K562 (cell line): Measurements from ENCODE around the gene DNAJC2. TPM values are rescaled to one million over a fixed set of nuclear protein-coding genes. Genes with fewer than 3 reads are reported as not detected.

Experiments used
- ATAC-seq: fragments of 200-7000 bp; cut with Tn5 transposase; 3 replicates; pipeline ENCODE4 v1.9.1; 2020; ENCODE audit warnings: moderate library complexity
- BruUV-seq: library from RNA; stranded (reverse); fragments of 400-500 nt; replicated peaks from 2 replicates; lab custom pipeline; 2021; lab: Mats Ljungman, UMichigan
- CTCF ChIA-PET: fragments of 300-600 bp; formaldehyde crosslinking; extraction: SDS; loops from one replicate; lab custom pipeline; 2021; ENCODE audit warnings: low intra/inter-chr PET ratio; lab: Yijun Ruan, JAX
- POLR2A ChIA-PET: fragments of 300-600, 350-650 bp; sonication (Branson Sonifier 250); formaldehyde crosslinking; extraction: SDS; loops from one replicate; lab custom pipeline; 2021; ENCODE audit warnings: antibody characterized with exemption, inconsistent platforms; lab: Yijun Ruan, JAX
- DNase-seq, 4 experiments: peaks; one replicate each; pipeline versions ENCODE4 v3.0.0 to v3.0.0-alpha.2; 2011 to 2018; ENCODE audit warnings: low spot score in 3 of 4, mixed read lengths in 3 of 4; ENCODE audit errors: extremely low read depth in 1 of 4
- FAIRE-seq: peaks from 2 replicates; lab custom pipeline; 2011; peaks lifted over from hg19 to GRCh38; lab: Jason Lieb, UNC
- H2AFZ ChIP-seq: 2 replicates; pipeline ENCODE4 v1.6.0; 2011; ENCODE audit warnings: low read depth, low read length, control low read depth, inconsistent platforms
- H3K27ac ChIP-seq: fragments of 200-600 bp; 3 replicates; pipeline ENCODE4 v1.8.0; 2011; ENCODE audit warnings: low read depth, mild to moderate bottlenecking, control low read depth, inconsistent platforms, low read length, moderate library complexity, mixed read lengths; ENCODE audit errors: extremely low read depth
- H3K27me3 ChIP-seq, 2 experiments: fragments of 300-600 bp in 1 of 2; 2 replicates in 1 of 2; 3 replicates in 1 of 2; pipeline versions ENCODE4 v1.6.0 to v1.8.0; 2011; ENCODE audit warnings: inconsistent platforms in 2 of 2, low read length in 2 of 2, mild to moderate bottlenecking in 1 of 2, mixed read lengths in 1 of 2, moderate library complexity in 1 of 2; ENCODE audit not compliant: control insufficient read depth in 2 of 2, insufficient read depth in 2 of 2
- H3K36me3 ChIP-seq: fragments of 300-600 bp; 3 replicates; pipeline ENCODE4 v1.8.0; 2011; ENCODE audit warnings: mild to moderate bottlenecking, low read length, inconsistent platforms; ENCODE audit not compliant: control insufficient read depth, insufficient read depth
- H3K4me1 ChIP-seq, 2 experiments: fragments of 200-600 bp in 1 of 2; replicated peaks in 1 of 2; 2 replicates in 1 of 2; 3 replicates in 1 of 2; pipeline versions ENCODE4 v1.5.1 to v1.8.0; 2011; ENCODE audit warnings: inconsistent platforms in 2 of 2, low read length in 2 of 2, mild to moderate bottlenecking in 1 of 2, mixed read lengths in 1 of 2, moderate library complexity in 1 of 2; ENCODE audit not compliant: control insufficient read depth in 2 of 2, insufficient read depth in 2 of 2
- H3K4me2 ChIP-seq: 2 replicates; pipeline ENCODE4 v1.6.1; 2011; ENCODE audit warnings: low read length, control low read depth, inconsistent platforms, mixed read lengths; ENCODE audit not compliant: insufficient read depth
- H3K4me3 ChIP-seq: fragments of 200-600 bp; sonication (generic), shearing (Covaris generic); 2 replicates; pipeline ENCODE4 v1.5.1; 2016; ENCODE audit warnings: control low read depth, inconsistent platforms
- H3K79me2 ChIP-seq: fragments of 200-600 bp; 3 replicates; pipeline ENCODE4 v1.8.0; 2011; ENCODE audit warnings: low read length, inconsistent platforms; ENCODE audit not compliant: control insufficient read depth, insufficient read depth
- H3K9ac ChIP-seq, 2 experiments: 2 replicates each; pipeline versions ENCODE4 v1.6.0 to v1.6.1; 2011; ENCODE audit warnings: low read depth in 2 of 2, low read length in 2 of 2, control low read depth in 1 of 2, inconsistent platforms in 1 of 2, mild to moderate bottlenecking in 1 of 2, mixed read lengths in 1 of 2; ENCODE audit not compliant: insufficient read depth in 1 of 2
- H3K9me1 ChIP-seq: one replicate; pipeline ENCODE4 v1.6.0; 2011; ENCODE audit warnings: inconsistent platforms, mild to moderate bottlenecking, low read length, moderate library complexity; ENCODE audit not compliant: control insufficient read depth, insufficient read depth
- H3K9me3 ChIP-seq: replicated peaks from 2 replicates; pipeline ENCODE4 v1.5.1; 2011; ENCODE audit warnings: low read depth, low read length, inconsistent platforms; ENCODE audit not compliant: control insufficient read depth, insufficient read depth
- H4K20me1 ChIP-seq: replicated peaks from 2 replicates; pipeline ENCODE4 v1.6.1; 2011; ENCODE audit warnings: low read length, inconsistent platforms, mixed read lengths; ENCODE audit not compliant: control insufficient read depth, insufficient read depth
- BRCA1 ChIP-seq, 2 experiments: fragments of 450-650 bp in 1 of 2; sonication (generic) in 1 of 2; formaldehyde crosslinking in 1 of 2; IDR thresholded peaks; 2 replicates each; pipeline versions ENCODE4 v1.5.0 to v1.6.1; 2017 to 2020; ENCODE audit warnings: mild to moderate bottlenecking in 1 of 2, missing genetic modification reagents in 1 of 2
- FOXM1 ChIP-seq, 2 experiments: fragments of 450-650 bp in 1 of 2; sonication (generic) in 1 of 2; formaldehyde crosslinking in 1 of 2; IDR thresholded peaks; 2 replicates each; pipeline versions ENCODE4 v1.6.1 to v1.9.0; 2017 to 2022; ENCODE audit warnings: low read depth in 2 of 2, mild to moderate bottlenecking in 2 of 2, missing genetic modification reagents in 1 of 2, moderate library complexity in 1 of 2
- HOXB6 ChIP-seq: fragments of 250-450 bp; sonication (Bioruptor Pico); IDR thresholded peaks from 2 replicates; pipeline ENCODE4 v1.5.1; 2022; ENCODE audit warnings: mild to moderate bottlenecking, borderline replicate concordance
- SAFB ChIP-seq: fragments of 200-400 bp; formaldehyde crosslinking; IDR thresholded peaks from 2 replicates; pipeline ENCODE4 v1.6.1; 2017; ENCODE audit warnings: low read depth, low read length, borderline replicate concordance
- ZBTB17 ChIP-seq: fragments of 450-650 bp; formaldehyde crosslinking; IDR thresholded peaks from 2 replicates; pipeline ENCODE4 v1.4.0; 2020; ENCODE audit warnings: mild to moderate bottlenecking
- ZFP1 ChIP-seq: fragments of 450-650 bp; formaldehyde crosslinking; IDR thresholded peaks from 2 replicates; pipeline ENCODE4 v1.4.0; 2020; ENCODE audit warnings: mild to moderate bottlenecking, mixed read lengths
- ZNF277 ChIP-seq: fragments of 250-450 bp; sonication (Bioruptor Pico); IDR thresholded peaks from 2 replicates; pipeline ENCODE4 v1.8.0; 2022; ENCODE audit warnings: inconsistent platforms, mild to moderate bottlenecking, moderate library complexity, borderline replicate concordance
- WGBS: fragments of 100-300 bp; shearing (Covaris generic); methylation state at CpG from one replicate; pipeline ENCODE4 v1.1.6; 2016; ENCODE audit warnings: low coverage, mixed read lengths; ENCODE audit not compliant: insufficient coverage; ENCODE audit errors: missing lambda C conversion rate; 5-methylcytosine and 5-hydroxymethylcytosine counted together
- in situ Hi-C: fragments of 300-500 bp; cut with MboI; formaldehyde crosslinking; loops from 4 replicates; pipeline ENCODE4 v1.15.0; 2018; ENCODE audit warnings: inconsistent platforms, mixed read lengths
- intact Hi-C: fragments of 100-400 bp; cut with micrococcal nuclease; formaldehyde crosslinking; loops from 2 replicates; pipeline ENCODE4 v1.14.2; 2022
- polyA plus RNA-seq, 8 experiments: library from polyadenylated mRNA; depleted of rRNA in 4 of 8; stranded (reverse) in 5 of 8; unstranded in 3 of 8; fragments of >200 nt; fragmentation: Nextera tagmentation in 2 of 8; fragmentation: Illumina TruSeq in 1 of 8; extraction: Ambion mirVana in 2 of 8; extraction: Trizol in 1 of 8; gene quantifications; 2 replicates each; pipeline versions ENCODE4 v1.2.1 to v1.2.3, GENCODE V29; 2011 to 2014; ENCODE audit warnings: inconsistent platforms in 1 of 8, missing spikeins in 1 of 8
- total RNA-seq, 7 experiments: library from RNA; depleted of rRNA in 6 of 7; stranded (reverse); fragments of >200 nt in 6 of 7; fragmentation: Illumina TruSeq in 2 of 7; extraction: Trizol in 2 of 7; gene quantifications; 2 replicates each; pipeline versions ENCODE4 v1.2.1 to v1.2.3, GENCODE V29; 2011 to 2021; ENCODE audit warnings: low replicate concordance in 1 of 7
- TF ChIP-seq, protein P1 (sequence below), 2 experiments: fragments of 450-650 bp; IDR thresholded peaks; 2 replicates each; pipeline ENCODE4 v1.6.1; 2018; ENCODE audit warnings: mild to moderate bottlenecking in 2 of 2, low read depth in 1 of 2; ENCODE audit not compliant: partially characterized antibody in 2 of 2
- TF ChIP-seq, protein P2 (sequence below), 3 experiments: fragments of 200-800 bp in 1 of 3; fragments of 250-450 bp in 1 of 3; fragments of 450-650 bp in 1 of 3; sonication (Bioruptor Pico) in 1 of 3; sonication (Bioruptor generic) in 1 of 3; formaldehyde crosslinking in 1 of 3; IDR thresholded peaks; 2 replicates each; pipeline versions ENCODE4 v1.6.1 to v1.8.0; 2016 to 2022; ENCODE audit warnings: mild to moderate bottlenecking in 2 of 3, missing genetic modification characterization in 2 of 3, missing compliant biosample characterization in 1 of 3, moderate library complexity in 1 of 3

Gene DNAJC2
- total and polyA plus RNA-seq, 9 of the 15 experiments (the other 6 are each of a cell fraction or from before 2014, with no cell fraction given): 40.2 to 157 (median 92.1) TPM

DNA sequence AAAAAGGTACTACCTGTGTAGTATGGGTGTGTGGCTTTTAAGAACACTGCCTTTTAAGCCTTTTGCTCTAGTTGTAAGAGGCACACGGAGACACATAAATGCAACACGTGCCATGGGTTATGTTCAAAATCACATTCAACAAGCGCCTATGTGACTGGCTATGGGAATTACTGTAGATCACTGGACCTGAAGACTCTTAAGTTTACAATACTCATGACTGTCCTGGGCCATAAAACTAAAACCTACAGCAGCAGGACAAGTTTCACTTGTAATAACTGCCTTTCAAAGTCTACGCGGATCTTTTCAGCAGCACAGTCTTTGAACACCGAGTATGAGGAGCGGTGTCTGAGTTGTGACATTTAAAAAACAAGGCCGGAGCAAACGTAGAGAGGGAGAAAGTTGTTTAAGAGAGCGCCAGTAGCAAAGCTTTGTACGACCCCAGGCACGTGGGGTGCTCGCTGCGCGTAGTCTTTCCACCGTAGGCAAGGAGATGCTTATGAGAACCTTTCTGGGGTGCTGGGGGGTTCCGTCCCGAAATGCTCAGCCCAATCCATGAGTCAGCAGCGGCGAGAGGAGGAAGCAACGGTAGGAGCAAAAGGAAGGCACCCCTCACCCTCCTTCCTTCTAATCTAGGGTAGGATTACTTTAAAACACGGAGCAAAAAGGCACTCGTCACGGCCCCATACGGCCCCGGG is 662 bp downstream of the DNAJC2 start:
- DNase-seq (peak in 2 of 4 experiments; percentile 55 to 60), FAIRE-seq (no peak), ATAC-seq (peak; percentile 35)
- no peaks in the 10 kb centered on the region for H3K9me1 ChIP-seq
- no peaks in the 10 kb centered on the region for H3K27me3 ChIP-seq
- H3K4me3 ChIP-seq: peak overlapping the region; percentile 82
- WGBS: under 1% methylated on average over 26 of the region's 26 CpGs
- H3K4me1 ChIP-seq: peaks cover 3 to 9% of the 10 kb centered on the region in 2 experiments; a peak in 3 of 5 replicates
- intact Hi-C loops: loop anchor here (2.0 kb wide), 1 partner anchor 63 kb away; no protein-coding TSS in a partner anchor
- no peaks in the 10 kb centered on the region; the same call in 1 of the 2 replicates for H4K20me1 ChIP-seq
- peak overlapping the region; percentile 96 to 97 for H3K9ac ChIP-seq
- CTCF ChIA-PET: interaction anchor here (0.7 kb wide), 1 partner anchor 62 kb away, joined by 3 read pairs; no protein-coding TSS in a partner anchor
- TSS peak; percentile 52 for BruUV-seq
- POLR2A ChIA-PET: interaction anchor here (0.7 to 1.6 kb wide), 8 partner anchors 13 to 203 kb away, joined by 3 to 4 read pairs (median 3); no protein-coding TSS in a partner anchor
- H3K27ac ChIP-seq: peak overlapping the region; percentile 93
- H3K9me3 ChIP-seq: no peaks in the 10 kb centered on the region
- H3K36me3 ChIP-seq: peaks cover 35% of the 10 kb centered on the region
- H3K4me2 ChIP-seq: peak overlapping the region; percentile 92
- H2AFZ ChIP-seq: peak overlapping the region; percentile 93
- in situ Hi-C loops: no loop called here
- H3K79me2 ChIP-seq: peaks cover 85% of the 10 kb centered on the region
- no peak for TF ChIP-seq ZFP1 (CRISPR knock-in tag)
- TF ChIP-seq, protein P1, sequence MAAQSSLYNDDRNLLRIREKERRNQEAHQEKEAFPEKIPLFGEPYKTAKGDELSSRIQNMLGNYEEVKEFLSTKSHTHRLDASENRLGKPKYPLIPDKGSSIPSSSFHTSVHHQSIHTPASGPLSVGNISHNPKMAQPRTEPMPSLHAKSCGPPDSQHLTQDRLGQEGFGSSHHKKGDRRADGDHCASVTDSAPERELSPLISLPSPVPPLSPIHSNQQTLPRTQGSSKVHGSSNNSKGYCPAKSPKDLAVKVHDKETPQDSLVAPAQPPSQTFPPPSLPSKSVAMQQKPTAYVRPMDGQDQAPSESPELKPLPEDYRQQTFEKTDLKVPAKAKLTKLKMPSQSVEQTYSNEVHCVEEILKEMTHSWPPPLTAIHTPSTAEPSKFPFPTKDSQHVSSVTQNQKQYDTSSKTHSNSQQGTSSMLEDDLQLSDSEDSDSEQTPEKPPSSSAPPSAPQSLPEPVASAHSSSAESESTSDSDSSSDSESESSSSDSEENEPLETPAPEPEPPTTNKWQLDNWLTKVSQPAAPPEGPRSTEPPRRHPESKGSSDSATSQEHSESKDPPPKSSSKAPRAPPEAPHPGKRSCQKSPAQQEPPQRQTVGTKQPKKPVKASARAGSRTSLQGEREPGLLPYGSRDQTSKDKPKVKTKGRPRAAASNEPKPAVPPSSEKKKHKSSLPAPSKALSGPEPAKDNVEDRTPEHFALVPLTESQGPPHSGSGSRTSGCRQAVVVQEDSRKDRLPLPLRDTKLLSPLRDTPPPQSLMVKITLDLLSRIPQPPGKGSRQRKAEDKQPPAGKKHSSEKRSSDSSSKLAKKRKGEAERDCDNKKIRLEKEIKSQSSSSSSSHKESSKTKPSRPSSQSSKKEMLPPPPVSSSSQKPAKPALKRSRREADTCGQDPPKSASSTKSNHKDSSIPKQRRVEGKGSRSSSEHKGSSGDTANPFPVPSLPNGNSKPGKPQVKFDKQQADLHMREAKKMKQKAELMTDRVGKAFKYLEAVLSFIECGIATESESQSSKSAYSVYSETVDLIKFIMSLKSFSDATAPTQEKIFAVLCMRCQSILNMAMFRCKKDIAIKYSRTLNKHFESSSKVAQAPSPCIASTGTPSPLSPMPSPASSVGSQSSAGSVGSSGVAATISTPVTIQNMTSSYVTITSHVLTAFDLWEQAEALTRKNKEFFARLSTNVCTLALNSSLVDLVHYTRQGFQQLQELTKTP (IDR thresholded peaks at IDR 0.05; ENCODE audit: low read depth in 1 of 2, partially characterized antibody in 2 of 2): peak in 1 of 2 experiments; percentile 25
- 0 out of 2 replicates have a peak, but pooled peaks have one; percentile 5 for TF ChIP-seq HOXB6 (CRISPR knock-in tag)
- TF ChIP-seq ZBTB17 (CRISPR knock-in tag): no peak
- TF ChIP-seq BRCA1 (IDR thresholded peaks at IDR 0.05): no peak
- no peak for TF ChIP-seq BRCA1 (CRISPR knock-in tag; IDR thresholded peaks at IDR 0.05)
- TF ChIP-seq, protein P2, sequence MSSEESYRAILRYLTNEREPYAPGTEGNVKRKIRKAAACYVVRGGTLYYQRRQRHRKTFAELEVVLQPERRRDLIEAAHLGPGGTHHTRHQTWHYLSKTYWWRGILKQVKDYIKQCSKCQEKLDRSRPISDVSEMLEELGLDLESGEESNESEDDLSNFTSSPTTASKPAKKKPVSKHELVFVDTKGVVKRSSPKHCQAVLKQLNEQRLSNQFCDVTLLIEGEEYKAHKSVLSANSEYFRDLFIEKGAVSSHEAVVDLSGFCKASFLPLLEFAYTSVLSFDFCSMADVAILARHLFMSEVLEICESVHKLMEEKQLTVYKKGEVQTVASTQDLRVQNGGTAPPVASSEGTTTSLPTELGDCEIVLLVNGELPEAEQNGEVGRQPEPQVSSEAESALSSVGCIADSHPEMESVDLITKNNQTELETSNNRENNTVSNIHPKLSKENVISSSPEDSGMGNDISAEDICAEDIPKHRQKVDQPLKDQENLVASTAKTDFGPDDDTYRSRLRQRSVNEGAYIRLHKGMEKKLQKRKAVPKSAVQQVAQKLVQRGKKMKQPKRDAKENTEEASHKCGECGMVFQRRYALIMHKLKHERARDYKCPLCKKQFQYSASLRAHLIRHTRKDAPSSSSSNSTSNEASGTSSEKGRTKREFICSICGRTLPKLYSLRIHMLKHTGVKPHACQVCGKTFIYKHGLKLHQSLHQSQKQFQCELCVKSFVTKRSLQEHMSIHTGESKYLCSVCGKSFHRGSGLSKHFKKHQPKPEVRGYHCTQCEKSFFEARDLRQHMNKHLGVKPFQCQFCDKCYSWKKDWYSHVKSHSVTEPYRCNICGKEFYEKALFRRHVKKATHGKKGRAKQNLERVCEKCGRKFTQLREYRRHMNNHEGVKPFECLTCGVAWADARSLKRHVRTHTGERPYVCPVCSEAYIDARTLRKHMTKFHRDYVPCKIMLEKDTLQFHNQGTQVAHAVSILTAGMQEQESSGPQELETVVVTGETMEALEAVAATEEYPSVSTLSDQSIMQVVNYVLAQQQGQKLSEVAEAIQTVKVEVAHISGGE (CRISPR knock-in tag; IDR thresholded peaks at IDR 0.05): peak in 2 of 3 experiments; percentile 38 to 79; a peak in 1 of 6 replicates
- TF ChIP-seq ZNF277: no peak
- no peak for TF ChIP-seq FOXM1 (IDR thresholded peaks at IDR 0.05; ENCODE audit: low read depth)
- TF ChIP-seq FOXM1 (CRISPR knock-in tag; IDR thresholded peaks at IDR 0.05; ENCODE audit: low read depth): no peak
- TF ChIP-seq SAFB: no peak
